Measurements from ENCODE around the gene CCDC85C.

DNA sequence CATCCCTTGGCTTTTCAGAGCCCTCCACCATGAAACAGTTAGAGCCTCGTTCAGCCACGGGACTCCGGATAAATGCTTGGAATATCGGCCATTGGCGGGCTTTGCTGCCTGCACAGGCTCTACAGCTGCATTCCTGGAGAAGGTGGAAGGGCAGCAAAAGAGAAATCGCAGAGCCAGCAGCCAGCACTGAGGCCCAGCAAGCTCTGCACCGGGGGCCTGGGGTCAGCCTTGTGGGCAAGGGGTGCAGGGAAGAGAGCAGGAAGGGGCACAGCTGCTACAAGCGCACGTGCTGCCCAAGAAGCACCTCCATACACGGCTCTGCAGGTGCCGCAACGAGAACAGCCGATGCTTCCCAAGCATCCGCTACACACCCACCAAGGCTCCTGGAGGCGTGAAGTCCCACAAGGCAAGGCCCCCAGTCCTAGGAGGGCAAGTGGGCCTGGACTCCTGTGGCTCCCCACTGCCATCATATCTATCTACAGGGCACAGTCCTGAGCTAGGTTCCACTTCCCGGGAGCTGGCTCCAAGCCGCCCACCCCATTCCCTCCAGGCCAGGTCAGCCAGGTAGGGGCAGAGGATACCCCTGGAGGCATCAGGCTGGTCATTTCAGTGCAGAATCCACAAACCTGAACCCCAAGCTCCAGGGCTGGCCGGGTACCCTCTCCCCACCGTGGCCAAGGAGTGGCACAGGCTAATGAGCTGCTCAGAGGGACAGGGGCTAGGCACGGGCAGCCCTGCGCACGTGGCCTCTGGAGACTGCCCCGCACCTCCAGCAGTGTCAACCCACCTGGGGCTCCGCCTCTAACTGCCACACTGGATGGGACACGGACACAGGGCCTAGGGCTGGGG, 82.6 kb downstream of the CCDC85C start:
- TF ChIP-seq CTCF (IDR thresholded peaks at IDR 0.05 in 2 of 3, conservative IDR thresholded peaks at IDR 0.05 in 1 of 3; ENCODE audit: borderline replicate concordance in 1 of 3, insufficient read depth in 1 of 3, low read depth in 2 of 3, low read length in 2 of 3) (no peak), ZFX (IDR thresholded peaks at IDR 0.05) (no peak), POLR2A (IDR thresholded peaks at IDR 0.05; ENCODE audit: borderline replicate concordance, extremely low read depth, insufficient read depth, insufficient read length) (no peak), JUND (IDR thresholded peaks at IDR 0.05) (no peak), ZBTB33 (IDR thresholded peaks at IDR 0.05; ENCODE audit: extremely low read depth, insufficient replicate concordance, low read length) (no peak), POLR2AphosphoS5 (IDR thresholded peaks at IDR 0.05; ENCODE audit: low read depth, low read length) (no peak), RAD21 (IDR thresholded peaks at IDR 0.05; ENCODE audit: low read depth) (no peak), ZNF274 (IDR thresholded peaks at IDR 0.05; ENCODE audit: low read depth, low read length) (no peak), EZH2 (IDR thresholded peaks at IDR 0.05) (no peak), CEBPB (IDR thresholded peaks at IDR 0.05; ENCODE audit: low read depth) (no peak), REST (IDR thresholded peaks at IDR 0.05; ENCODE audit: low read depth) (no peak), YY1 (IDR thresholded peaks at IDR 0.05; ENCODE audit: extremely low read depth, insufficient replicate concordance, low read depth, low read length) (no peak)
- TF ChIP-seq, protein P1, sequence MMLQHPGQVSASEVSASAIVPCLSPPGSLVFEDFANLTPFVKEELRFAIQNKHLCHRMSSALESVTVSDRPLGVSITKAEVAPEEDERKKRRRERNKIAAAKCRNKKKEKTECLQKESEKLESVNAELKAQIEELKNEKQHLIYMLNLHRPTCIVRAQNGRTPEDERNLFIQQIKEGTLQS (IDR thresholded peaks at IDR 0.05): no peak

Measured in HCT116 (cell line).